HEK293 (cell line): ENCODE data around the gene PTCD1.
A peak's percentile ranks its signal among the peaks of the same experiment; 100 is the strongest.

Source experiments
- CTCF ChIA-PET: fragments of 350-600 bp; formaldehyde crosslinking; extraction: SDS; loops from one replicate; lab custom pipeline; 2021; ENCODE audit warnings: antibody characterized with exemption; lab: Yijun Ruan, JAX
- POLR2A ChIA-PET: fragments of 300-600 bp; formaldehyde crosslinking; extraction: SDS; loops from one replicate; lab custom pipeline; 2020; ENCODE audit warnings: antibody characterized with exemption, inconsistent platforms; lab: Yijun Ruan, JAX
- H3K27ac ChIP-seq: fragments of 200-500 bp; sonication (Bioruptor generic); 2 replicates; pipeline ENCODE4 v1.5.1; 2014; ENCODE audit warnings: low read depth, low read length, control low read depth, inconsistent platforms; ENCODE audit errors: extremely low read depth
- H3K36me3 ChIP-seq, 2 experiments: fragments of 200-500 bp in 1 of 2; sonication (Bioruptor generic) in 1 of 2; 1 replicate in 1 of 2; 2 replicates in 1 of 2; pipeline ENCODE4 v1.5.1; 2014 to 2017; ENCODE audit warnings: inconsistent platforms in 2 of 2, low read length in 2 of 2; ENCODE audit not compliant: control insufficient read depth in 2 of 2, insufficient read depth in 1 of 2
- H3K4me1 ChIP-seq: fragments of 200-500 bp; sonication (Bioruptor generic); 2 replicates; pipeline ENCODE4 v1.5.1; 2014; ENCODE audit warnings: mild to moderate bottlenecking, low read length, inconsistent platforms; ENCODE audit not compliant: control insufficient read depth, insufficient read depth
- H3K4me3 ChIP-seq: 2 replicates; pipeline ENCODE4 v1.5.1; 2011; ENCODE audit warnings: low read depth, mild to moderate bottlenecking, control low read depth, low read length, moderate library complexity
- H3K9me3 ChIP-seq: fragments of 200-500 bp; sonication (Bioruptor generic); 2 replicates; pipeline ENCODE4 v1.5.1; 2014; ENCODE audit warnings: low read depth, low read length, inconsistent platforms; ENCODE audit not compliant: control insufficient read depth, insufficient read depth
- MYNN ChIP-seq: fragments of 450-650 bp; formaldehyde crosslinking; IDR thresholded peaks from 2 replicates; pipeline ENCODE4 v1.5.1; 2016; ENCODE audit warnings: missing biosample characterization, missing genetic modification characterization, borderline replicate concordance
- SCRT2 ChIP-seq: fragments of 450-650 bp; formaldehyde crosslinking; IDR thresholded peaks from 2 replicates; pipeline ENCODE4 v1.5.1; 2016; ENCODE audit warnings: missing biosample characterization, missing genetic modification characterization
- SETDB1 ChIP-seq: IDR thresholded peaks from one replicate; pipeline ENCODE4 v1.6.1; 2017; ENCODE audit warnings: mild to moderate bottlenecking, low read length, moderate library complexity, mixed read lengths; ENCODE audit not compliant: insufficient read length
- TSHZ1 ChIP-seq: fragments of 450-650 bp; formaldehyde crosslinking; IDR thresholded peaks from 2 replicates; pipeline ENCODE4 v1.5.1; 2016; ENCODE audit warnings: missing biosample characterization, missing genetic modification characterization, borderline replicate concordance
- ZFP3 ChIP-seq: fragments of 450-650 bp; formaldehyde crosslinking; IDR thresholded peaks from 2 replicates; pipeline ENCODE4 v1.5.1; 2016; ENCODE audit warnings: low read depth, missing biosample characterization, missing genetic modification characterization
- ZFP69B ChIP-seq: fragments of 450-650 bp; formaldehyde crosslinking; IDR thresholded peaks from 2 replicates; pipeline ENCODE4 v1.5.1; 2016; ENCODE audit warnings: missing biosample characterization, missing genetic modification characterization
- ZIC2 ChIP-seq: fragments of 450-650 bp; formaldehyde crosslinking; IDR thresholded peaks from 2 replicates; pipeline ENCODE4 v1.5.1; 2016; ENCODE audit warnings: missing biosample characterization, missing genetic modification characterization
- ZNF155 ChIP-seq: fragments of 450-650 bp; formaldehyde crosslinking; IDR thresholded peaks from 2 replicates; pipeline ENCODE4 v1.5.1; 2016; ENCODE audit warnings: missing biosample characterization, missing genetic modification characterization
- ZNF18 ChIP-seq: fragments of 450-650 bp; formaldehyde crosslinking; IDR thresholded peaks from 2 replicates; pipeline ENCODE4 v1.5.1; 2016; ENCODE audit warnings: missing biosample characterization, missing genetic modification characterization
- ZNF184 ChIP-seq: fragments of 450-650 bp; IDR thresholded peaks from 2 replicates; pipeline ENCODE4 v1.5.1; 2018; ENCODE audit warnings: missing biosample characterization, mild to moderate bottlenecking, missing genetic modification characterization
- ZNF211 ChIP-seq: fragments of 450-650 bp; formaldehyde crosslinking; IDR thresholded peaks from 2 replicates; pipeline ENCODE4 v1.5.1; 2016; ENCODE audit warnings: low read depth, missing biosample characterization, missing genetic modification characterization
- ZNF335 ChIP-seq: fragments of 450-650 bp; formaldehyde crosslinking; conservative IDR thresholded peaks from 2 replicates; pipeline ENCODE4 v1.5.1; 2016; ENCODE audit warnings: missing biosample characterization, missing genetic modification characterization
- ZNF394 ChIP-seq: fragments of 450-650 bp; formaldehyde crosslinking; IDR thresholded peaks from 2 replicates; pipeline ENCODE4 v1.5.1; 2016; ENCODE audit warnings: missing biosample characterization, missing genetic modification characterization, mild to moderate bottlenecking, moderate library complexity, borderline replicate concordance
- ZNF473 ChIP-seq: fragments of 450-650 bp; formaldehyde crosslinking; IDR thresholded peaks from 2 replicates; pipeline ENCODE4 v1.5.1; 2017; ENCODE audit warnings: missing biosample characterization, missing genetic modification characterization
- ZNF501 ChIP-seq: fragments of 450-650 bp; formaldehyde crosslinking; IDR thresholded peaks from 2 replicates; pipeline ENCODE4 v1.5.1; 2016; ENCODE audit warnings: missing biosample characterization, missing genetic modification characterization
- ZNF514 ChIP-seq: fragments of 450-650 bp; formaldehyde crosslinking; IDR thresholded peaks from 2 replicates; pipeline ENCODE4 v1.5.1; 2016; ENCODE audit warnings: missing biosample characterization, missing genetic modification characterization
- ZNF560 ChIP-seq: fragments of 450-650 bp; formaldehyde crosslinking; IDR thresholded peaks from 2 replicates; pipeline ENCODE4 v1.5.1; 2017; ENCODE audit warnings: missing biosample characterization, missing genetic modification characterization, borderline replicate concordance
- ZNF621 ChIP-seq: fragments of 450-650 bp; formaldehyde crosslinking; IDR thresholded peaks from 2 replicates; pipeline ENCODE4 v1.5.1; 2017; ENCODE audit warnings: missing biosample characterization, missing genetic modification characterization
- ZNF768 ChIP-seq: fragments of 450-650 bp; formaldehyde crosslinking; IDR thresholded peaks from 2 replicates; pipeline ENCODE4 v1.5.1; 2018; ENCODE audit warnings: missing biosample characterization, mild to moderate bottlenecking, missing genetic modification characterization
- ZNF785 ChIP-seq: fragments of 450-650 bp; formaldehyde crosslinking; IDR thresholded peaks from 2 replicates; pipeline ENCODE4 v1.5.1; 2016; ENCODE audit warnings: missing biosample characterization, missing genetic modification characterization
- ZNF837 ChIP-seq: fragments of 450-650 bp; formaldehyde crosslinking; IDR thresholded peaks from 2 replicates; pipeline ENCODE4 v1.5.1; 2016; ENCODE audit warnings: missing biosample characterization, missing genetic modification characterization

PTCD1 gene

GRCh38 chr7:99419323-99420021 is 19.1 kb downstream of the PTCD1 start:
- TF ChIP-seq ZNF785 (tag by site-specific recombination), result no peak
- peak; percentile 61; the same call in 1 of the 2 replicates for TF ChIP-seq ZIC2 (tag by site-specific recombination)
- Histone ChIP-seq H3K4me1 (no peaks in the 10 kb centered on the region), H3K4me3 (no peak overlapping the region), H3K27ac (no peak overlapping the region), H3K9me3 (no peaks in the 10 kb centered on the region), H3K36me3 (peaks cover 37 to 93% of the 10 kb centered on the region in 2 experiments)
- POLR2A ChIA-PET, result interaction anchor here (1.1 to 4.9 kb wide), 3 partner anchors 10 to 30 kb away, joined by 3 to 36 read pairs (median 5); partner anchors contain the start of genes BUD31, CPSF4, PDAP1 and PTCD1
- CTCF ChIA-PET, result interaction anchor here (0.6 kb wide), 1 partner anchor 443 kb away, joined by 3 read pairs; no protein-coding TSS in a partner anchor

- Histone ChIP-seq H3K4me1 (no peaks in the 10 kb centered on the region), H3K27ac (no peak overlapping the region), H3K36me3 (peaks cover 46 to 90% of the 10 kb centered on the region in 2 experiments), H3K4me3 (no peak overlapping the region), H3K9me3 (no peaks in the 10 kb centered on the region)
- ChIA-PET POLR2A (interaction anchor here (1.9 kb wide), 1 partner anchor 9 kb away, joined by 9 read pairs; the partner anchor contains the start of genes BUD31 and PDAP1), CTCF (no interaction called here)
- no peak for TF ChIP-seq ZNF560 (tag by site-specific recombination)
- no peak for TF ChIP-seq ZNF18 (tag by site-specific recombination)
- TF ChIP-seq SCRT2 (tag by site-specific recombination), result no peak
- TF ChIP-seq ZNF621, result no peak
- no peak for TF ChIP-seq ZNF473 (tag by site-specific recombination)
- TF ChIP-seq ZNF514, result no peak
- TF ChIP-seq ZNF501 (tag by site-specific recombination), result no peak
- TF ChIP-seq ZNF837 (tag by site-specific recombination), result no peak
- TF ChIP-seq ZNF394, result no peak
- no peak for TF ChIP-seq ZNF155 (tag by site-specific recombination)
- no peak for TF ChIP-seq SETDB1
- no peak for TF ChIP-seq ZNF335
- no peak for TF ChIP-seq TSHZ1 (tag by site-specific recombination)
- TF ChIP-seq MYNN (tag by site-specific recombination), result no peak
- no peak for TF ChIP-seq ZNF768 (tag by site-specific recombination)
- TF ChIP-seq ZNF211 (tag by site-specific recombination), result no peak
- TF ChIP-seq ZFP3, result no peak
- no peak for TF ChIP-seq ZNF184 (tag by site-specific recombination)
- TF ChIP-seq ZFP69B (tag by site-specific recombination), result no peak
Measured at GRCh38 chr7:99418260-99418659, 20.3 kb downstream of the PTCD1 start.
